ENCODE data around the gene TPM3.
A peak's percentile ranks its signal among the peaks of the same experiment; 100 is the strongest.
"Not testable (repeated sequence)": the region's sequence is repeated elsewhere in the genome, so short reads cannot be mapped to it uniquely, and the experiment has no call there.

The TPM3 gene

GRCh38 chr1:154171223-154171583, 20.7 kb downstream of the TPM3 start:
- peak overlapping the region; percentile 65 for H3K27ac ChIP-seq
- DNase-seq (ENCODE audit: low read depth, low spot score), result no peak

- peak overlapping the region; percentile 65 for H3K27ac ChIP-seq
- peak; percentile 24 for DNase-seq (ENCODE audit: low read depth, low spot score)
These were observed 21.2 kb downstream of the TPM3 start for GRCh38 chr1:154170547-154171222.

GRCh38 chr1:154167461-154167860, 24.4 kb downstream of the TPM3 start:
- H3K27ac ChIP-seq, result no peak overlapping the region
- no peak for DNase-seq (ENCODE audit: low read depth, low spot score)

GRCh38 chr1:154166207-154166606, 25.7 kb downstream of the TPM3 start:
- no peak for DNase-seq (ENCODE audit: low read depth, low spot score)
- no peak overlapping the region for H3K27ac ChIP-seq

- no peak for DNase-seq (ENCODE audit: low read depth, low spot score)
- no peak overlapping the region for H3K27ac ChIP-seq
These were observed 32.3 kb downstream of the TPM3 start for GRCh38 chr1:154159554-154159953.

GRCh38 chr1:154158307-154159125, 33.4 kb downstream of the TPM3 start:
- H3K27ac ChIP-seq, result peak overlapping the region; percentile 38
- DNase-seq (ENCODE audit: low read depth, low spot score), result no peak

GRCh38 chr1:154157520-154158306, 34.2 kb downstream of the TPM3 start:
- peak overlapping the region; percentile 38 for H3K27ac ChIP-seq
- DNase-seq (ENCODE audit: low read depth, low spot score), result no peak

- DNase-seq (ENCODE audit: low read depth, low spot score), result no peak
These were observed 36.6 kb downstream of the TPM3 start for GRCh38 chr1:154155251-154155650.

GRCh38 chr1:154154534-154155191, 37.2 kb downstream of the TPM3 start, which contains the start of gene NUP210L:
TSS of gene NUP210L (minus strand) at chr1:154155073.
- no peak for DNase-seq (ENCODE audit: low read depth, low spot score)
- peak within 1 kb of the TSS; percentile 38 for H3K27ac ChIP-seq

More at GRCh38 chr1:154155251-154155650, 36.6 kb downstream of the TPM3 start:
- H3K27ac ChIP-seq, result peak overlapping the region; percentile 16

GRCh38 chr1:154154053-154154452, 37.8 kb downstream of the TPM3 start:
- no peak for DNase-seq (ENCODE audit: low read depth, low spot score)
- peak overlapping the region; percentile 38 for H3K27ac ChIP-seq

GRCh38 chr1:154151311-154151710, 40.6 kb downstream of the TPM3 start:
- DNase-seq (ENCODE audit: low read depth, low spot score), result no peak
- H3K27ac ChIP-seq, result no peak overlapping the region

GRCh38 chr1:154148807-154149206, 43.1 kb downstream of the TPM3 start:
- no peak for DNase-seq (ENCODE audit: low read depth, low spot score)
- no peak overlapping the region for H3K27ac ChIP-seq

GRCh38 chr1:154147505-154147904, 44.4 kb downstream of the TPM3 start:
- DNase-seq (ENCODE audit: low read depth, low spot score); H3K27ac ChIP-seq: not testable (repeated sequence)

- DNase-seq (ENCODE audit: low read depth, low spot score), result no peak
- H3K27ac ChIP-seq, result no peak overlapping the region
These were observed 45.9 kb downstream of the TPM3 start for GRCh38 chr1:154145986-154146385.

GRCh38 chr1:154142358-154142757, 49.5 kb downstream of the TPM3 start:
- DNase-seq (ENCODE audit: low read depth, low spot score), result no peak

GRCh38 chr1:154141240-154141639, 50.7 kb downstream of the TPM3 start:
- DNase-seq (ENCODE audit: low read depth, low spot score), result no peak
- no peak overlapping the region for H3K27ac ChIP-seq

More at GRCh38 chr1:154142358-154142757, 49.5 kb downstream of the TPM3 start:
- no peak overlapping the region for H3K27ac ChIP-seq

- H3K27ac ChIP-seq, result no peak overlapping the region
These were observed 54.0 kb downstream of the TPM3 start for GRCh38 chr1:154137888-154138287.

GRCh38 chr1:154133256-154133655, 58.6 kb downstream of the TPM3 start:
- H3K27ac ChIP-seq, result no peak overlapping the region
- no peak for DNase-seq (ENCODE audit: low read depth, low spot score)

More at GRCh38 chr1:154137888-154138287, 54.0 kb downstream of the TPM3 start:
- DNase-seq (ENCODE audit: low read depth, low spot score), result no peak

GRCh38 chr1:154129391-154129970, 62.4 kb downstream of the TPM3 start:
- no peak overlapping the region for H3K27ac ChIP-seq
- no peak for DNase-seq (ENCODE audit: low read depth, low spot score)

- not testable (repeated sequence) for H3K27ac ChIP-seq; DNase-seq (ENCODE audit: low read depth, low spot score)
These were observed 68.7 kb downstream of the TPM3 start for GRCh38 chr1:154123205-154123604.

Measured in epithelial cell of prostate (primary cell).